GM18867 (cell line): ENCODE results near the gene CAST.
"Not testable (repeated sequence)": the region's sequence is repeated elsewhere in the genome, so short reads cannot be mapped to it uniquely, and the experiment has no call there.

Source experiments
- ATAC-seq: cut with Tn5 transposase; IDR thresholded peaks from one replicate; pipeline ENCODE4 v1.9.1; 2021; ENCODE audit warnings: mild to moderate bottlenecking, moderate library complexity; ENCODE audit not compliant: unreplicated experiment

Gene CAST

GRCh38 chr5:96772111-96772510 is 109.9 kb downstream of the CAST start:
- no peak for ATAC-seq

DNA sequence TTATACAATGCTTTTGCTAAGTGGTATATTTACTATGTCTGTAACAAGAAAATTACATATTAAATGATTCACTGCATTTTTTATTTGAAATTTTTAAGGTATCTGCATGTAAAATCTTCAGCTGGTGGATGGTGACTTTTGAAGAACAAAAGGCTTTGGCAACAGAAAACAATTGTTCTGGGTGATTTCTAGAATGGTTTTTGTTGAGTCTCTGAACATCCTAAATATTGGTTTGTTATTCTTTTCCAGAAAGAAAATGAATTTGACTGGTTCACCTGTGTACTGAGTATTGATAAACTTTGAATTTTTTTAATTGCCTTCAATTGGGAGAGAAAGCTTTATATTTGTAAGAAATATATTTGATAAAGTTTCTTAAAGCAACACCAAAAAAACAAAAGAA is 110.4 kb downstream of the CAST start:
- no peak for ATAC-seq

- no peak for ATAC-seq
Observed at GRCh38 chr5:96775050-96775449, 112.9 kb downstream of the CAST start.

DNA sequence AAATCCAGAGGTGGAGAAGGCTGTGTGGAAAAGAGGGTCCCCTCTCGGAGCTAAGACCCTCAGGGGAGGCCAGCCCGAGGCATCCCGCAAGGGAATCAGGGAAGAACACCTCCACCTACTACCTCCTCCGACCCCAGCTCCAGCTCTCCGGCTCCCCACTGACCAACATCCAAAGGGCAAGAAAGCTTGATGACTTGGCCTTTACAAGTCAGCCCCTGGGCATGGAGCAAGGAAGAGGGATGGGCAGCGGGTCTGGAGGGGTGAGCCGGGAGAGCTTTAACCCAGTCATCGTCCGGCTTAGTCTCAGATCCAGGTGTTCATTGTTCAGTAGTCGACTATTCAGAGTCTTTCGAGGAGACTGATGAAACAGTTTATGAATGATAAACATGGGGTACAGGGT is 113.5 kb downstream of the CAST start:
- no peak for ATAC-seq

GRCh38 chr5:96776621-96777020 is 114.4 kb downstream of the CAST start:
- ATAC-seq, result no peak

- ATAC-seq, result no peak
Observed at GRCh38 chr5:96778409-96778808, 116.2 kb downstream of the CAST start.

DNA sequence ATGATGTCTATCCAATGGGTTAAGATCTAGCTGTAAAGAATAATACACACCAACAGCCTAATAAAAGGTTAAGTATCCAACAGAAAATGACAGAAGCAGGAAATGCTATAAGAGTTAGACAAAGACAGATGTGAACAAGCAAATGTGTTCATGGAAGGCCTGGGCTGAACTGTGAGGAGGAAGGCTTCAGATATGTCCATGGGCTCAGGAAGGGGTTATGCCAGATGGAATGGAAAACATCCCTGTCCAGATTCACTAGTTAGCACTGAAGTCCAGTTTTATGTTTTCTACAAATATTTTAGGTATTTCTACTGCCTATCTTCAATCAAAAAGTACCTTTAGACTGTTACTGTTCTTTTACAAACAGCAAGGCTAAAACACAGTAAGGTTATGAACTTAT is 118.5 kb downstream of the CAST start:
- ATAC-seq, result no peak

- ATAC-seq, result no peak
Observed at GRCh38 chr5:96781031-96781971, 119.1 kb downstream of the CAST start.

DNA sequence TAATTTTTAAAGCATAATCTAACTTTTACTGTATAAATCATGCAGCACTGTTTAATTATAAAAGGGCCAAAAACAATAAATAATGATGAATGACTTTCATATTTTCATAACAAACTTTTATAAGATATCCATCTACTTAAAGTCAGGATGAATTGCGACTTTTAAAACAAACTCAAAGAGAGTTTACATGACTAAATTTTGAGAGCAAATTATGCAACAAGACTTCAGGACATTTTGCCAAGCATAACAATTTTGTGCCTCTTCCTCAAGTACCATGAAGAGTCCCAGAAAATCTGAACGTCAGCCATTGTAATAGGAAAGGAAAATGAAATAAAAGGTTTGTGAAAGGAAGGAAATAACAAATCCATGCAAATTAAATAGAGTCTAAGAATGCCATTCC is 121.2 kb downstream of the CAST start:
- no peak for ATAC-seq

- no peak for ATAC-seq
Observed at GRCh38 chr5:96785326-96786109, 123.3 kb downstream of the CAST start.

DNA sequence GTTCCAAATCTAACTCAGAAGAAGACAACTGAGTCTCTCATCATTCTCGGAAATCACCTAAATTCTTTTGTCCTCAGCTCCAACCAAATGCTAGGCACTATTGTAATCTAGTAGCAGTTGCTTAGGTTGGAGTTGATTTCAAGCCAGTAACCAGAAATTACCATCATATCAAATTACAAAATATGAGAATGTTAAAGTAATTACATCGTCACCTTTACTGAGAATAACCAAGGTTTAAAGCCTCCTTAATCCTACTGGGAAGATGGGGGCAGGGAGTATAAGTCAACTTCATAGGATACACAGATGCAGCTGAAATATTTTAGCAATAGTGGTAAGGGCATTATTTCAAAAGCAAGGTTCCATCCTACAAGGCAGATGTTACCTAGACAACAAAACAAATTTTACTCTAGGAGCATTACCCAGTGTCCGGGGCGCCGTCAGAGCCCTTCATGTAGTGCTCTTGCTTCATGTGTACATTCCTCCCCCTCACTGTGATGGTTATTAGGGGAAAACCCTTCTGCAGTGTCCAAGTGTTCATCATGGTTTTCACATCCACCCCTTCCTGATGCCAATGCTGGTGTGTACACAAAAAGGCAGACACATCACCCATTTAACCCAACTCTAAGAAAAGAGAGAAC is 126.1 kb downstream of the CAST start:
- ATAC-seq, result no peak

GRCh38 chr5:96789794-96790330 is 127.7 kb downstream of the CAST start:
- no peak for ATAC-seq

DNA sequence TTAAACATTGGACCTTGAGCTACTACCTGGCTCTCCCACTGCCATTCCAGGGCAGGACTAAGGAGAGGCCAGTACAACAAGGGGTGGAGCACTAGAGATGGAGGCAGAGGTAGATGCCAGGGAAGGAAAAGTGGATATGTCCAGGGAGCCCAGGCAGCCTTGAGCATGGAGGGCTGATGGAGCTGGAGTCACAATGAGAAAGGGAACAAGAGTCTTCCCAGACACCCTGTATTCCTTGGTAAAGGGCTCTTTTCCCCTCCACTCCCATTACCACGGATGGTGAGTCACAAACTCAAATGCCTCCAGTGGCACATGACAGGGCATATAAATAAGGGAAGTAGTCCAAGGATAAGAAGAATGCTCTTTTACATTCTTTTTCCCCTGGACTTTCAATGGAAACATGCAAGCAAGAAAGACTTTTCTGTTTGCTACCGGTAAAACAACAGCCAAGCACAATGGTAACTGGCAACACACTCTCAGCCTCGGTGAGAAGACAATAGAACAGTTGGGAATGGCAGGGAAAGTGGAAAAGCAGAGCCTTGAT is 128.9 kb downstream of the CAST start:
- no peak for ATAC-seq

DNA sequence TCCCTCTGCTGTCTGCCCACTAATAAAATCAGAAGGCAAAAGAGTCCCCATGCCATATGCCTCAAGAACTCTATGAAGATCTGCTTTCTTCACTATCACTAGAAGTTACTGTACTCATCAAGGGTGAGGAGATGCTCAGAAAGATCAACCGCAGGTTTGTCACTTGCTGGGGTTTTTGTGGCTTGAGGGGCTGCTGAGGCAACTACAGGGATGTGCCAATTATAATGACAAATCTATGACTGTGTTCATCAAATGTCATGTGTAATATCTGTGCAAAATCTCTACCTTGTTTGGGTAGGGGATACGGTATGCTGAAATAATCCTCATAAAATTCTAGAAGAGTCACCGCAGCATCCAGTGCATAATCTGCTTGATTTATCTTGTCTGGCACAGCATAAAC is 132.6 kb downstream of the CAST start:
- no peak for ATAC-seq

DNA sequence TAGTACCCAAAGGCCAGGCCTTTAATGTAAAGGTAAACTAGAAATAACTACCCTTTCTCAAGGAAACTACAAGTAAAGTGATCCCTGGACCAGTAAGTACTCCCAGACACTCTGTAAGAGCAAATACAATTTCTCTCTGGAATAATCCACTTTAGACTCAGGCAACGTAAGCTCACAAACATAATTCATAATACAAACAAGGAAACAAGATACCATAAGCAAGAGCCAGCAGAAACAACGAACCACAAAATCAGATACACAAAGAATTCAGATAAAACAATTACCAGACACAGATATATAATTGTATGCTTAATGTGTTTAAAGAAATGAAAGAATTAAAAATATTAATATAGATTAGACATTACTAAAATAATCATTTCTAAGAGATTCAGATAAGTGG is 133.4 kb downstream of the CAST start:
- no peak for ATAC-seq

GRCh38 chr5:96796434-96796833 is 134.3 kb downstream of the CAST start:
- no peak for ATAC-seq

DNA sequence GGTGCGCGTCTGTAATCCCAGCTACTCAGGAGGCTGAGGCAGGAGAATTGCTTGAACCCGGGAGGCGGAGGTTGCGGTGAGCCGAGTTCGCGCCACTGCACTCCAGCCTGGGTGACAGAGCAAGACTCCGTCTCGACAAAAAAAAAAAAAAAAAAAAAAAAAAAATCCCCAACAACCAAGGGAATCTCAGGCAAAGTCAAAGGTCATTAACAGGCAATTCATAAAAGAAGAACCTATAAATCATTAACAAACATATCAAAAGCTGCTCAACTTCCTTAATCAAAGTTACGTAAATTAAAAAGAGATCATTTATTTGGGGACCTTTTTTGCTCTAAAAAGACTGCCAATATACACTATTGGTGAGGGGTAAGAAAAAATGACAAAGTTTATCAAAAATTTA is 139.5 kb downstream of the CAST start:
- ATAC-seq, result not testable (repeated sequence)

- peak; percentile 41 for ATAC-seq
Observed at GRCh38 chr5:96807075-96807654, 145.0 kb downstream of the CAST start.

DNA sequence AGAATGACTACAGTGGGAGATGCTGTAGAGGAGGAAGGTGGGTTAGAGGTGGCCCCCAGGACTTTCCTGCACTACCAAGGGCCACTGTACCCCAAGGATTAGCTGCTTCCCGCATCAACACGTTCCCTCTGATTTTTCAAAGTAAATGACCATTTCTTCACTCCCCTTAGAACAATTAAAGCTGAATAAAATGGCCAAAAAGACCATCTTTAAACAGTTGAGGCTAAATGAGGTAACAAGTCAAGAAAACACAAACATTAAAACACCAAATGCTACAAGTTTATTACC is 146.3 kb downstream of the CAST start:
- no peak for ATAC-seq

DNA sequence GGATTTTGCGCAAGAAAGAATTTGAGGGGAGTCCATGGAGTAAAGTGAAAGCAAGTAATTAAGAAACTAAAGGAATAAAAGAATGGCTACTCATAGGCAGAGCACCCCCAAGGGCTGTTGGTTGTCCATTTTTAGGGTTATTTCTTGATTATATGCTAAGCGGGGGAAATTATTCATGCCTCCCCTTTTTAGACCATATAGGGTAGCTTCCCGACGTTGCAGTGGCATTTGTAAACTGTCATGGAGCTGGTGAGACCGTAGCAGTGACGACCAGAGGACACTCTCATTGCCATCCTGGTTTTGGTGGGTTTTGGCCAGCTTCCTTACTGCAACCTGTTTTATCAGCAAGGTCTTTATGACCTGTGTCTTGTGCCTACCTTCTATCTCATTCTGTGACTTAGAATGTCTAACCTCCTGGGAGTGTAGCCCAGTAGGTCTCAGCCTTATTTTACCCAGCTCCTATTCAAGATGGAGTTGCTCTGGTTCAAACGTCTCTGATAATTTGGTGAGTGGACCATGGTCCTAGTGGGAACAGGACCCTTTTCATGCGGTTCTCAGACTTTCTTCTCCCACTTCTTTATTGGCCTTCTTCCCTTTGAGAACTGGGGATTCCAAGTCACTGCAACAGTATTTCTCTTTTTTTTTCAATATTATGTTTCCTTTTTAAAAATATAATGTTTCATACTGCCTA is 146.8 kb downstream of the CAST start:
- ATAC-seq, result no peak
